Stimulated activated CD4-positive, alpha-beta T cell treated with anti-CD3 and anti-CD28 coated beads, Interleukin-1b, Interleukin-23, amount 100 ng/mL, for 48 hours (primary cell): ENCODE results near the gene NSMF.

Experiments used
- DNase-seq: peaks from one replicate; pipeline ENCODE4 v3.0.0-alpha.2; 2020

The NSMF gene

DNA sequence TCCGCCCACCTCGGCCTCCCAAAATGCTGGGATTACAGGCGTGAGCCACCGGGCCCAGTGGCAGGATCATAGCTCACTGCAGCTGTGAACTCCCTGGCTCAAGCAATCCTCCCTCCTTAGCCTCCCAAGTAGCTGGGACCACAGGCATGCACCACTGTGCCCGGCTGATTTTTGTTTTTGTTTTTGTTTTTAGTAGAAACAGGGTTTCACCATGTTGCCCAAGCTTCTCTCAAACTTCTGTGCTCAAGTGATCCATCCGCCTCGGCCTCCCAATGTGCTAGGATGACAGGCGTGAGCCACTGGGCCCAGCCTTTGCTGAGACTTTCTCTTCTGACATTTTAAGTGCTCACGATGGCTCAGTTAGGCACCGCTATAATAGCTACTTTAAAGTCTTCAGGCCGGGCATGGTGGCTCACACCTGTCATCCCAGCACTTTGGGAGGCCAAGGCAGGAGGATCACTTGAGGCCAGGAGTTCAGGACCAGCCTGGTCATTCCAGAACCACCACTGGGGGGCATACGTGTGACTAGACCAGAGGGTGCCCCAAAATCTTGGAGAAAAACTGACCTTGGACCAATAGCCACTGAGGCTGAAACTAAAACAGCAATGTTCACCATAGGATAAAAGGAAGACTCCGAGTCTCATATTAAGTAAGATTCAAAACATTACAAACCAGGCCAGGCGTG, 14.9 kb downstream of the NSMF start:
- DNase-seq, result no peak

DNA sequence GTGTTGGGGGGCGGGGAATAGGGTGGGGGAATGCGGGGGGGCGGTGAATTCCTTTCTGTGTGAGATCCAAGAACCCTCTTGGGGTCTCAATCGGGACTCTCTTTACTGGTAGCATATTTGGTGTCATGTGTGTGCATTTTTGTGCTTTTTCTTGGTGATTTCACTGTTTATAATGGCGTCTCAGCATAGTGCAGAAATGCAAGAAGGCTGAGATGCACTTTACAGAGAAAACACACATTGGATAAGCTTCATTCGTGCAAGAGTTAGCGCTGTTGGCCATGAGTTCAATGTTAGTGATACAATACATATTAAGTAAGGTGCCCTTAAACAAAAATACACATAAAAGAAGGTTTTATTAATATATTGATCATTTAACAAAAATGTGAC, 17.2 kb downstream of the NSMF start:
- DNase-seq, result no peak

DNA sequence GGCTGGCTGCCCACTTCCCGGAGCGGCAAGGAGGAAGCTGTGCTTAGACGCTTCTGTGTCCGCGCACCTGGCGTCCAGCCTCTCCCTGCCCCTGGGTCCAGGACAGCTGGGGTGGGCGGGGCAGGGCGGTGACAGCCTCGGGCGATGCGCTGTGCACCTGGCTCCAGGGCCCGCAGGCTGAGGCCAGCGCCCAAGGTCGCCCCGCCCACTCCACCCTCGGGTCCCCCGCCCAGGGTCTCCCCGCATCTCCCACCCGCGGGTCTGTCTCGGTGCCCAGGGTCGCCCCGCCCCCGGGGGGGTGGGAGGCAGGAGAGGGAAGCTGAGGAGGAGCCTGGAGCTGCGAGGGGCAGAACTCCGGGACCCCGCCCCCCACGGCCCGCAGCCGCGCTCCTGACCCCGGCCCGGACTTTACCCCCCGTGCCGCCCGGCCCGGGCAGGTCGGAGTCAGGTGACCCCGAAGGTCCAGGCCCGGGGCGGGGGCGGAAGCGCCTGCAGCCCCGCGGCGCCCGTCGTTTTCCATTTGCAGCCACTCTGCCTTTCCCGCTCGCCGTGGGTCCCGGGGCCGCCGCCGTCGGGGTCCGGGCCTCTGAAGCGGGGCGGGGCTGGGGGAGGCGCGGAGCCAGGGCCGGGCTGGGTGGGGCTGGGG, 17.7 kb downstream of the NSMF start, which contains the start of gene ENTPD8:
Gene ENTPD8, minus strand, starts transcription at position 69 of the 646 bp plus-strand sequence. CDS start 3,072 bp downstream, outside the sequence.
- no peak for DNase-seq

DNA sequence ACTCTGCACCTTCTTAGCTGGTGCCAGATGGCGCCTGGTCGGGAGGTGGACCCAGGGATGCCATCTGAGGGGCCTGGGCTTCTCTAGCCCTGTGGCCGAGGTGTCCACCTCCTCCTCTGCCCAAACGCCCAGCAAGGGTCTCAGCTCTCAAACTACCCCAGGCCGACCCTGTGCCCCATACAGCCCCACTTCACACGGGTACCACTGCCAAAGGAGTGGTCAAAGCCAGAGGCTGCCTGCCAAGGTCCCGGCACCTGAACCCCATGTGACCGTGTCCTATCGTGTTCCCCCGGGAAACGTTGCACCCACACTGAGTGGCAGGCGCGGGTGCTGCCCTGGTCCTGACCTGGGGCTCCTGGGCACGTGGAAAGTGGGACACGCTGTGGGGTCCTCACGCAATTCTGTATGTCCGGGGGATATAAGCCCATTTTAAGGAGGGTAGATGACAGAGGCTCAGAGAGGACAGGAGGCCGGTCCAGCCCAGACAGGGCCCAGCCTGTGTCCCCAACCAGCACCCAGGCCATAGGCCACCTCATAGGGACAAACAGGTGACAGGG, 19.9 kb downstream of the NSMF start:
- DNase-seq, result no peak

- no peak for DNase-seq
These were observed 20.5 kb downstream of the NSMF start for GRCh38 chr9:137438591-137439157.

DNA sequence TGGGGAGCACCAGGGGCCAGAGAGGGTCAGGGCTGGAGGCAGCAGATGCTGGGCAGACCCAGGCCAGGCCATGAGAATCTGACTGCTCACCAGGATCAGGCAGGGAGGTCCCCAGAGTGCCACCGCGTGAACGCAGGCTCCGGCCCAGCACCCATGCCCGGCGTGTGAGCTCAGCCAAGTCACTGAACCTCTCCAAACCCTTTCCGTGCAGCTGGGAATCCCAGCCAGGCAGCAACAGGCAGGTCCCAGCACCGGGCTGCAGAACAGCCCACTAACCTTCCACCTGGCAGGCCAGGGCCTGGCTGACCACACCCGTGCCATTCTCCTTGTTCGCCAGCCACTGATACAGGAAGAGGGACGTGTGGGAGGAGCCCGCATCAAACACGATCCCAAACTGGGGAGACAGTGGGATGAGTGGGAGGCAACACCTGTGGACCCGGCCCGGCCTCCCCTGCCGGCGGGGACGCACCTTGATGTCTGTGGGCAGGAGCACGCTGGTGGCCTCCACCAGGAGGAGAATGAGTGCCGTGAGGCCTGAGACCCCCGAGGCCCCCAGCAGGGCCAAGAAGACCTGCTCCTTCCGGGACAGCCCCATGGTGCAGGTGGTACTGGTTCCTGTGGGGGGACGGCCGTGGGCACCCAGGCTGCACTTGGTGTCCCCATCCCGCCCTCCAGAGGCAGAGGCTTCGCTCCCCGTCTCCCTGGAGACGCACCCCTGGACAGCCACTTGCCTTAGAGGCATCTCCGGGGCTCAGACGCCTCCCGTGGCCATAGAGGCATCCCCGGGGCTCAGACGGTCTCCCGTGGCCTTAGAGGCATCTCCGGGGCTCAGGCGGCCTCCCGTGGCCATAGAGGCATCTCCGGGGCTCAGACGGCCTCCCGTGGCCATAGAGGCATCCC, 21.2 kb downstream of the NSMF start:
- no peak for DNase-seq

- DNase-seq, result no peak
These were observed 22.2 kb downstream of the NSMF start for GRCh38 chr9:137436761-137437600.

GRCh38 chr9:137435980-137436760, 23.0 kb downstream of the NSMF start:
- DNase-seq, result no peak

GRCh38 chr9:137435381-137435891, 23.7 kb downstream of the NSMF start:
- no peak for DNase-seq

DNA sequence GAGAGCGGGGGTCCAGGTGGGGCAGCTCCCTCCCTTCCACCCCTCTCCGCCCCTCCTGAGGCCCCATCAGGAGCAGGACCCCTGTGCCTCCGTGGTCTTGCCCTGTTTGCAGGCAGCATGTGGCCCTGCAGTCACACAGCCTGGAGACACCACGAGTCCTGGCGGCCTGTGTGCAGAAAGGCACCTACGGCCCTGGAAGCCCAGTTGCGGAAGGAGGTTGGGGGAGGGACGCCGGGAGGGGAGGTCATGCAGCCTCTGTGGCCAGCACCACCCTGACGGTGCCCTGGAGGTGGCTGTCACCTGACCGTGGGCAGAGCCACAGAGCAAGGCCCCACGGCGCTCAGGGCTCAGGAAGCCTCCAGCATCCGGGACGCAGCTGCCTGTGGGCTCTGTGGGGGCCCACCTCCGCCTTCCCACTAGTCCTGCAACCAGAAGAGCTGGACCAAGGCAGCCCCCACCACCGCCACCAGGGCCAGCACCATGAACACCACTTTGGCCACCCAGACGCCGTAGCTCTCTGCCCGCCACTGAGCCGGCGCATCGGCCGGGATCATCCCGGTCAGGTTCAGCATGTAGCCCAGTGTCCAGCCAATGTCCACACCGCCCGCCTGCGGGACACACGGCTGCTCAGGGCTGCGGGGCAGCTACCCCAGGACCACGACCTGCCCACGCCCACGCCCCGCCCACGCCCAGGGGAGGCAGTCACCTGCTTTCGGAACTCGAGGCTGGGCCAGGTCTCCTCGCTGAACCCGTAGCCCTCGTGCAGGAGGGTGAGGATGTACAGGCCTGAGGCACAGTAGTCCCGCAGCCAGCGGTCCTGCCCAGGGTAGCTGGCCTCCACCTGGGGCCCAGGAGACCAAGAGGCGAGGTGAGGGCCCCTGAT, 24.4 kb downstream of the NSMF start:
- DNase-seq, result no peak

- DNase-seq, result no peak
These were observed 25.2 kb downstream of the NSMF start for GRCh38 chr9:137433916-137434431.

- no peak for DNase-seq
These were observed 25.7 kb downstream of the NSMF start for GRCh38 chr9:137433349-137433915.

GRCh38 chr9:137432687-137433348, 26.3 kb downstream of the NSMF start:
- no peak for DNase-seq

GRCh38 chr9:137431416-137431931, 27.7 kb downstream of the NSMF start:
- no peak for DNase-seq

- no peak for DNase-seq
These were observed 28.3 kb downstream of the NSMF start for GRCh38 chr9:137430723-137431415.

DNA sequence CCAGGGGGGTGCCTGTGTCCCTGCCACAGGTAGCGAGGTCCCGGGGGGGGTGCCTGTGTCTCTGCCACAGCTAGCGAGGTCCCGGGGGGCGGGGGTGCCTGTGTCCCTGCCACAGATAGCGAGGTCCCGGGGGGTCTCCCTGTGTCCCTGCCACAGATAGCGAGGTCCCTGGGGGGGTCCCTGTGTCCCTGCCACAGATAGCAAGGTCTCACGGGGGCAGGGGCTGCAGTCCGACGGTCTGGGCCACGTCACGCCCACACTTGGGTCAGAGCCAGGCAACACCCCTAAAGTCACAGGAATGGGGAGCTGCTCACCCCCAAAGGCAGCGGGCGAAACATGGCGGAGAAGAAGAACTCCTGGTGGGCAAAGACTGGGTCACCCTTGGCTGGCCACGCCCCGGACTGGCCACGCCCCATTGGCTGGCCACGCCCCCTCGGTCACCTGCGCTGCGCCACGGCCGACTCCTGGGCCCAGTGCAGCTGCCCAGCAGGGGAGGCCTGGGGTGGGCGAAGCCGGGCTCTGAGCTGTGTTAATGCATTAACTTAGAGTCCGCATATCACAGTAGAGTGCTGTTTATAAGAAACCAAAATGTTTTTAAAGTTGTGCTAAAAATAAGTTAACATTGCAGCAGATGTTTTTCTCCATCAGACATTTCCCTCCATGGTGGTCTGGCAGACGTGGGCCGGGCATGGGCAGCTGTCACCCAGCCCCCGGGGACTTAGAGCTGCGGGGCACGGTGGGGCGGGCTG, 29.0 kb downstream of the NSMF start:
- DNase-seq, result no peak

DNA sequence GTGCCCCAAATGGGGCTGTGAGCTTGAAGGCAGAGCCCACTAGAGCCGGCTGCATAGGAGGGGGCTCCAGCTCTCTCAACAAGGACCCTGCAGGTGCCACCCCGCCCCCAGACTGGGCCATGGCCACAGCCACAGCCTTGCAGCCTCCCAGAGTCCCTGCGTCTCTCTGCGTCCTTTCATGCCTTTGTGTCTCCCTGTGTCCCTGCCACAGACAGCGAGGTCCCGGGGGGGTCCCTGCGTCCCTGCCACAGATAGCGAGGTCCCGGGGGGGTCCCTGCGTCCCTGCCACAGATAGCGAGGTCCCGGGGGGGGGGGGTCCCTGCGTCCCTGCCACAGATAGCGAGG, 29.6 kb downstream of the NSMF start:
- DNase-seq, result no peak
